Esophagus squamous epithelium (tissue), 5 donors: ENCODE data around the gene DYDC2. TPM values are rescaled to one million over a fixed set of nuclear protein-coding genes. Genes with fewer than 3 reads are reported as not detected.
"Not testable (repeated sequence)": the region's sequence is repeated elsewhere in the genome, so short reads cannot be mapped to it uniquely, and the experiment has no call there.

Source experiments
- DNase-seq: peaks from one replicate; lab custom pipeline; 2025; lab: John Stamatoyannopoulos, UW
- H3K27ac ChIP-seq, 4 donors: fragments of 200-600 bp; sonication (generic); one replicate each; pipeline ENCODE4 v1.5.1; 2016 to 2019; ENCODE audit warnings: mild to moderate bottlenecking in 1 of 4
- H3K27me3 ChIP-seq, 4 donors: fragments of 200-600 bp; sonication (generic); 1 replicate in 3 of 4; 2 replicates in 1 of 4; pipeline versions ENCODE4 v1.5.1 to v1.6.0; 2017 to 2021; ENCODE audit warnings: antibody characterized with exemption in 1 of 4
- H3K36me3 ChIP-seq, 3 donors: fragments of 200-600 bp; sonication (generic); one replicate each; pipeline ENCODE4 v1.5.1; 2016 to 2019
- H3K4me1 ChIP-seq, 3 donors: fragments of 200-600 bp; sonication (generic); one replicate each; pipeline ENCODE4 v1.5.1; 2017 to 2019
- H3K4me3 ChIP-seq, 4 donors: fragments of 200-600 bp; sonication (generic); 1 replicate in 3 of 4; 2 replicates in 1 of 4; pipeline ENCODE4 v1.5.1; 2016 to 2019; ENCODE audit warnings: mild to moderate bottlenecking in 2 of 4, moderate library complexity in 1 of 4
- H3K9me3 ChIP-seq, 3 donors: fragments of 200-600 bp; sonication (generic); one replicate each; pipeline ENCODE4 v1.5.1; 2016 to 2019
- POLR2A ChIP-seq, 4 donors: fragments of 450-650 bp; IDR thresholded peaks; one replicate each; pipeline ENCODE4 v1.6.1; 2017; ENCODE audit warnings: antibody characterized with exemption in 4 of 4, mild to moderate bottlenecking in 4 of 4, moderate library complexity in 3 of 4
- WGBS, 2 donors: methylation state at CpG; one replicate each; pipeline ENCODE4 v1.1.5; 2018; 5-methylcytosine and 5-hydroxymethylcytosine counted together
- intact Hi-C: fragments of 100-400 bp; cut with DNase I; formaldehyde crosslinking; loops from one replicate; pipeline ENCODE4 v1.15.0; 2022
- total RNA-seq, 4 donors: library from RNA; depleted of rRNA; stranded (reverse); fragments of >200 nt; gene quantifications; one replicate each; pipeline ENCODE4 v1.1.0, GENCODE V29; 2016
- TF ChIP-seq, protein P1 (sequence below), 6 experiments: fragments of 450-650 bp in 4 of 6; fragments of 200-600 bp in 2 of 6; sonication (generic) in 2 of 6; IDR thresholded peaks; one replicate each; pipeline ENCODE4 v1.5.1; 2016 to 2019; ENCODE audit warnings: antibody characterized with exemption in 6 of 6, mild to moderate bottlenecking in 4 of 6, moderate library complexity in 4 of 6
- donor health status: DM: yes; HTN: yes; CAD: no.

Gene DYDC2
- total RNA-seq, 4 donors from 2014 or later = 0.15 TPM; not detected in 3

- 53 to 78% methylated on average over 3 of the region's 3 CpGs for WGBS, 2 donors
- no peaks in the 10 kb centered on the region for H3K9me3 ChIP-seq
- TF ChIP-seq, protein P1, sequence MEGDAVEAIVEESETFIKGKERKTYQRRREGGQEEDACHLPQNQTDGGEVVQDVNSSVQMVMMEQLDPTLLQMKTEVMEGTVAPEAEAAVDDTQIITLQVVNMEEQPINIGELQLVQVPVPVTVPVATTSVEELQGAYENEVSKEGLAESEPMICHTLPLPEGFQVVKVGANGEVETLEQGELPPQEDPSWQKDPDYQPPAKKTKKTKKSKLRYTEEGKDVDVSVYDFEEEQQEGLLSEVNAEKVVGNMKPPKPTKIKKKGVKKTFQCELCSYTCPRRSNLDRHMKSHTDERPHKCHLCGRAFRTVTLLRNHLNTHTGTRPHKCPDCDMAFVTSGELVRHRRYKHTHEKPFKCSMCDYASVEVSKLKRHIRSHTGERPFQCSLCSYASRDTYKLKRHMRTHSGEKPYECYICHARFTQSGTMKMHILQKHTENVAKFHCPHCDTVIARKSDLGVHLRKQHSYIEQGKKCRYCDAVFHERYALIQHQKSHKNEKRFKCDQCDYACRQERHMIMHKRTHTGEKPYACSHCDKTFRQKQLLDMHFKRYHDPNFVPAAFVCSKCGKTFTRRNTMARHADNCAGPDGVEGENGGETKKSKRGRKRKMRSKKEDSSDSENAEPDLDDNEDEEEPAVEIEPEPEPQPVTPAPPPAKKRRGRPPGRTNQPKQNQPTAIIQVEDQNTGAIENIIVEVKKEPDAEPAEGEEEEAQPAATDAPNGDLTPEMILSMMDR (IDR thresholded peaks at IDR 0.05) = no peak
- TF ChIP-seq POLR2A (IDR thresholded peaks at IDR 0.05) = no peak
These were observed 6.3 kb upstream of the DYDC2 start for GRCh38 chr10:80350251-80350650.

GRCh38 chr10:80351220-80351619, 5.4 kb upstream of the DYDC2 start:
- Histone ChIP-seq H3K4me3 (no peak overlapping the region), H3K4me1 (peaks cover 1 to 2% (median 1%) of the 10 kb centered on the region in 3 donors), H3K9me3 (no peaks in the 10 kb centered on the region), H3K27me3 (peaks cover 0 to 23% (median 0%) of the 10 kb centered on the region in 4 donors), H3K36me3 (no peaks in the 10 kb centered on the region), H3K27ac (no peak overlapping the region)
- intact Hi-C loops = no loop called here
- TF ChIP-seq, protein P1 (IDR thresholded peaks at IDR 0.05) = no peak
- TF ChIP-seq POLR2A (IDR thresholded peaks at IDR 0.05) = no peak
- 92 to 98% methylated on average over 3 of the region's 3 CpGs for WGBS, 2 donors
- no peak for DNase-seq

More at GRCh38 chr10:80350251-80350650, 6.3 kb upstream of the DYDC2 start:
- Histone ChIP-seq H3K4me1 (no peaks in the 10 kb centered on the region), H3K4me3 (no peak overlapping the region), H3K27me3 (peaks cover 0 to 17% (median 0%) of the 10 kb centered on the region in 4 donors), H3K27ac (no peak overlapping the region), H3K36me3 (no peaks in the 10 kb centered on the region)
- DNase-seq = no peak
- intact Hi-C loops = no loop called here

DNA sequence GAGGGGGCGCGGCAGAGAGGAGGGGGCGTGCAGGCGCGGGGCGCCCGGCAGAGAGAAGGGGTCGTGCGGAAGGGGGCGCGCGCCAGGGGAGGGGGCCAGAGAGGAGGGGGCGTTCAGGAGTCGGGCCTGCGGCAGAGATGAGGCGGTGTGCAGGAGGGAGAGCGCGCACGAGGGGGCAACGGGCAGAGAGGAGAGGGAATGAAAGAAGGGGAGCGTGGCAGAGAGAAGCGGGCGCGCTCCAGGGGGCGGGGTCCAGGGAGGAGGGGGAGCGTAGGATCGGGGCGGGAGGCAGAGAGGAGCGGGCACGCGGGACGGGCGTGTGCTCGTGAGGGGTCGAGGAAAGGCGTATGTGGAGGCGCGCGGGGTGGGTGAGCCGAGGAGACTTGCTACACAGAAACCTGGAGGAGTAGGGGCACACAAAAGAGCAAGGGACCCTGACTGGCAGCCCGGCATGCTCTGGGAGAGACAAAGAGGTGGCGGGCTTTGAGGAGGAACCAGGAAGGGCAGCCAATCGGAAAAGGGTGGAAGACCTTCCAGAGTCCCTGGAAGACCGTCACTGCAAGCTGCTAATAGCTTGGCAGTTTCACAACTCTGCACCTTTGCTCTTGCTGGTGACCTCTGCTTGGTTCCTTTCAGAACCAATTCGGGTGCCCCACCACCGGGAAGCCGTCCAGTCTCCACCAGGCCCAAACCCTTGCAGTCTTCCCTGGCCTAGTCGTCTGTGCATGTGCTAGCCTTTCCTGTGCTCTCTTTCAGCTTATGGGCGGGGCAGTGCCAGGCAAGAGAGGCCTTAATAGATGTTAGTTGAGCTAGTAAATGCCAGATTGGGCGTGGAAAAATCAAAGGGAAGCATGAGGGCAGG, 639 bp downstream of the DYDC2 start:
- no peak for DNase-seq

DNA sequence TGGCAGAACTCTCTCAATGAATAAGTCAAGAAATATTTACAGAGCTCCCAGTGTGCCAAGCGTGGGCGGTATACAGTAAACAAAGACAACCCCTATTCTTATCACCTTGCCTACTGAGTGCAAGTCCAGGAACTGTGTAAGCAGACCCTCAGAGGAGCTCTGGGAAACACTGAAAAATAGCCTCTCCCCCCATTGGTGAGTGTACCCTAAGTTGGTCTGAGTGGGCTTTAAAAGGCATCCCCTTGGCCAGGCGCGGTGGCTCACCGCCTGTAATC, 1.2 kb downstream of the DYDC2 start:
- WGBS, 2 donors = 69 to 92% methylated on average over 2 to 4 of the region's 5 CpGs
- no peak overlapping the region for H3K27ac ChIP-seq
- H3K36me3 ChIP-seq = no peaks in the 10 kb centered on the region
- no peaks in the 10 kb centered on the region for H3K9me3 ChIP-seq
- peaks cover 15 to 18% (median 16%) of the 10 kb centered on the region in 3 donors for H3K4me1 ChIP-seq
- DNase-seq = no peak
- H3K4me3 ChIP-seq = no peak overlapping the region
- TF ChIP-seq, protein P1 (IDR thresholded peaks at IDR 0.05) = no peak
- no peak for TF ChIP-seq POLR2A (IDR thresholded peaks at IDR 0.05)
- H3K27me3 ChIP-seq = peaks cover 0 to 44% (median 0%) of the 10 kb centered on the region in 4 donors
- intact Hi-C loops = no loop called here

More for the DNA sequence above, 639 bp downstream of the DYDC2 start:
- peak overlapping the region in 3 of 4 donors; percentile 44 to 62 (median 47) for H3K4me3 ChIP-seq
- intact Hi-C loops = no loop called here
- H3K27ac ChIP-seq = no peak overlapping the region
- H3K9me3 ChIP-seq = no peaks in the 10 kb centered on the region
- peaks cover 15 to 18% (median 16%) of the 10 kb centered on the region in 3 donors for H3K4me1 ChIP-seq
- H3K27me3 ChIP-seq = peaks cover 0 to 44% (median 0%) of the 10 kb centered on the region in 4 donors
- no peaks in the 10 kb centered on the region for H3K36me3 ChIP-seq
- 6 to 8% methylated on average over 43 to 46 of the region's 50 CpGs for WGBS, 2 donors
- TF ChIP-seq, protein P1 (IDR thresholded peaks at IDR 0.05) = no peak
- TF ChIP-seq POLR2A (IDR thresholded peaks at IDR 0.05) = no peak

GRCh38 chr10:80358925-80359324, 2.3 kb downstream of the DYDC2 start:
- H3K36me3 ChIP-seq, H3K9me3 ChIP-seq, H3K4me3 ChIP-seq, H3K27ac ChIP-seq, DNase-seq, intact Hi-C loops: not testable (repeated sequence)
- Histone ChIP-seq H3K27me3 (peaks cover 0 to 37% (median 0%) of the 10 kb centered on the region in 4 donors), H3K4me1 (peaks cover 15 to 18% (median 16%) of the 10 kb centered on the region in 3 donors)
- WGBS, 2 donors = 0 to 43% methylated on average over 1 to 2 of the region's 2 CpGs
